CD4-positive, alpha-beta T cell treated with Interleukin-15 for 4 hours (primary cell): Measurements from ENCODE around the gene TBX5.
"Not testable (repeated sequence)": the region's sequence is repeated elsewhere in the genome, so short reads cannot be mapped to it uniquely, and the experiment has no call there.

Source experiments
- DNase-seq: peaks from one replicate; pipeline ENCODE4 v3.0.0-alpha.2; 2020; ENCODE audit warnings: low spot score

Gene TBX5

GRCh38 chr12:114381177-114381576 lies 24.8 kb downstream of the TBX5 start:
- no peak for DNase-seq

GRCh38 chr12:114371733-114372132 lies 34.2 kb downstream of the TBX5 start:
- DNase-seq: no peak

GRCh38 chr12:114371250-114371649 lies 34.7 kb downstream of the TBX5 start:
- DNase-seq: no peak

GRCh38 chr12:114368685-114369452 lies 37.1 kb downstream of the TBX5 start:
- DNase-seq: no peak

GRCh38 chr12:114361992-114362391 lies 44.0 kb downstream of the TBX5 start:
- DNase-seq: no peak

GRCh38 chr12:114361545-114361944 lies 44.4 kb downstream of the TBX5 start:
- no peak for DNase-seq

- no peak for DNase-seq
Measured at GRCh38 chr12:114360485-114360884, 45.5 kb downstream of the TBX5 start.

GRCh38 chr12:114355389-114356088 lies 50.4 kb downstream of the TBX5 start:
- DNase-seq: no peak

- not testable (repeated sequence) for DNase-seq
Measured at GRCh38 chr12:114349239-114349638, 56.7 kb downstream of the TBX5 start.

- no peak for DNase-seq
Measured at GRCh38 chr12:114347861-114348260, 58.1 kb downstream of the TBX5 start.

- DNase-seq: no peak
Measured at GRCh38 chr12:114344831-114345230, 61.1 kb downstream of the TBX5 start.

GRCh38 chr12:114344303-114344663 lies 61.7 kb downstream of the TBX5 start:
- no peak for DNase-seq

GRCh38 chr12:114343585-114344302 lies 62.2 kb downstream of the TBX5 start:
- no peak for DNase-seq

- no peak for DNase-seq
Measured at GRCh38 chr12:114342656-114343055, 63.3 kb downstream of the TBX5 start.

GRCh38 chr12:114341635-114342034 lies 64.3 kb downstream of the TBX5 start:
- DNase-seq: no peak

- DNase-seq: no peak
Measured at GRCh38 chr12:114340231-114340630, 65.7 kb downstream of the TBX5 start.

- no peak for DNase-seq
Measured at GRCh38 chr12:114339626-114340025, 66.3 kb downstream of the TBX5 start.

GRCh38 chr12:114335607-114336006 lies 70.3 kb downstream of the TBX5 start:
- DNase-seq: no peak

GRCh38 chr12:114334395-114334794 lies 71.5 kb downstream of the TBX5 start:
- no peak for DNase-seq

- no peak for DNase-seq
Measured at GRCh38 chr12:114328292-114328691, 77.7 kb downstream of the TBX5 start.

GRCh38 chr12:114327765-114328164 lies 78.2 kb downstream of the TBX5 start:
- DNase-seq: no peak

GRCh38 chr12:114321524-114321923 lies 84.4 kb downstream of the TBX5 start:
- no peak for DNase-seq

GRCh38 chr12:114320968-114321367 lies 85.0 kb downstream of the TBX5 start:
- DNase-seq: no peak
